Coronary artery (tissue), 2 donors: ENCODE results near the gene GRPEL1.
"Not testable (repeated sequence)": the region's sequence is repeated elsewhere in the genome, so short reads cannot be mapped to it uniquely, and the experiment has no call there.

Experiments
- DNase-seq: peaks from one replicate; pipeline ENCODE4 v3.0.0-alpha.2; 2017; ENCODE audit warnings: low spot score
- H3K27ac ChIP-seq, 2 donors: fragments of 200-600 bp; sonication (generic); one replicate each; pipeline ENCODE4 v1.5.1; 2016 to 2019
- H3K4me3 ChIP-seq: fragments of 200-600 bp; sonication (generic); 2 replicates; pipeline ENCODE4 v1.5.1; 2016; ENCODE audit warnings: mild to moderate bottlenecking, moderate library complexity
- TF ChIP-seq, protein P1 (sequence below): fragments of 200-600 bp; sonication (generic); IDR thresholded peaks from one replicate; pipeline ENCODE4 v1.5.1; 2019; ENCODE audit warnings: antibody characterized with exemption

GRPEL1 gene

DNA sequence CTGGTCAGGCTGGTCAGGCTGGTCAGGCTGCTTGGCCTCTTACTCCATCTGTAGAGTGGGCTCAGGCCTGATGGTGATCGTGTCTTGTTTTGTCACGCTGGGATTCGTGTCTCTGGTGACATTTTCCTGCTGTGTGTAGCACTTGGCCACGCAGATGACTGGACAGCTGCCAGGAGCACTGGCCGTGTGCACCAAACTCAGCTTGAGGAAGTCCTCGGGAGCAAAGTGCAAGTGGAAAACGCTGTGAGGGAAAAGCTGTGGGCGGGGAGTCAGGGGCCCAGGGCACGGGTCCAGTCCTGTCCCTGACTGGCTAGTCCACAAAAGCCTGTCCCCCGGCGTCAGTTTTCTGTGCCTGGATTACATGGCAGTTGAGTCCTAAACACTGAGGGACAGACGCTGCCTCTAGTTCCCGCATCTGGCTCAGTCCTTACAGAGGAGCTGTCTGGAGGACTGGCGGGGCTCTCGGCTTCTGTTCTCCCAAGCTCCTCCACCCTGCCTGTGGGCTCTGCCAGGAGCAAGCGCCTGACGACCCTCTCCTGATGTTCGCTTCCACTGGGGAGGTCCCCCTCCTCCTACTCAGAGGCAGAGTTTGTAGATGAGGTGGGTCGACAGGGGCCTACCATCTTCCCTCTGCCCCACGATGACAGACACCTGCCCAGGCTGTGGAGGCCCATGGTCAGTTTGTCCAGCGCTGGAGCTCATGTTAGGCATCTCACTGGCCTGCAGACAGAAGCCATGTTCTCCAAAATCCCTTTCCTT is 35.9 kb upstream of the GRPEL1 start:
- Histone ChIP-seq H3K27ac (peak overlapping the region; percentile 85 to 92), H3K4me3 (peak overlapping the region; percentile 69)
- TF ChIP-seq, protein P1, sequence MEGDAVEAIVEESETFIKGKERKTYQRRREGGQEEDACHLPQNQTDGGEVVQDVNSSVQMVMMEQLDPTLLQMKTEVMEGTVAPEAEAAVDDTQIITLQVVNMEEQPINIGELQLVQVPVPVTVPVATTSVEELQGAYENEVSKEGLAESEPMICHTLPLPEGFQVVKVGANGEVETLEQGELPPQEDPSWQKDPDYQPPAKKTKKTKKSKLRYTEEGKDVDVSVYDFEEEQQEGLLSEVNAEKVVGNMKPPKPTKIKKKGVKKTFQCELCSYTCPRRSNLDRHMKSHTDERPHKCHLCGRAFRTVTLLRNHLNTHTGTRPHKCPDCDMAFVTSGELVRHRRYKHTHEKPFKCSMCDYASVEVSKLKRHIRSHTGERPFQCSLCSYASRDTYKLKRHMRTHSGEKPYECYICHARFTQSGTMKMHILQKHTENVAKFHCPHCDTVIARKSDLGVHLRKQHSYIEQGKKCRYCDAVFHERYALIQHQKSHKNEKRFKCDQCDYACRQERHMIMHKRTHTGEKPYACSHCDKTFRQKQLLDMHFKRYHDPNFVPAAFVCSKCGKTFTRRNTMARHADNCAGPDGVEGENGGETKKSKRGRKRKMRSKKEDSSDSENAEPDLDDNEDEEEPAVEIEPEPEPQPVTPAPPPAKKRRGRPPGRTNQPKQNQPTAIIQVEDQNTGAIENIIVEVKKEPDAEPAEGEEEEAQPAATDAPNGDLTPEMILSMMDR, result no peak
- DNase-seq, result peak; percentile 91

DNA sequence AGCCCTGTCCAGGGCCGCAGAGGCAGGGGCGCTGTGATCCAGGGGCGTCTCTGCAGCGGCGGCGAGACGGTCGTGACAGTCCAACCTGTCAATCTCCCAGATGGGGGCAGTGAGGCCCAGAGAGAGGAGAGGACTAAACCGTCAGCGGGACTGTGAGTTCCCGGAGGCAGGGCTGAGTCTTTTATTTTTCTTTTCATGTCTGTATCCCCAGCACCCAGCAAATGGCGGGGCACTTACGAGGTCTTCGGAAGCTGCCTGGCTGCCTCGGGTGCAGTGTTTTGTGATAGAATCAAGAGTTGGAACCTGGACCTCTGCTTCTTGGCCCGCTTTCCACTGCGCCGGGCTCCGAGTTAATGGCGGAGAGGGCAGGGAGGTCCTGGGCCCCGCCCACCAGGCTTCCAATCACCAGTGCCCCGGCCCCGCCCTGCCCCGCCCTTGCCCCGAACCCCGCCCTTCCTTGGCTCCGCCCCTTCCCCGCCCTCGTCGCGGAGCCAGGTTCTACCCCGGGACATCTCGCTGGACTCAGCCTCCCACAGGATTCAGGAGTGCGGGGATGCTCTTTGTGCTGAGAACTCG is 35.3 kb upstream of the GRPEL1 start:
- peak overlapping the region; percentile 85 to 92 for H3K27ac ChIP-seq
- peak overlapping the region; percentile 69 for H3K4me3 ChIP-seq
- TF ChIP-seq, protein P1, result no peak

GRCh38 chr4:7102516-7102909 is 34.6 kb upstream of the GRPEL1 start:
- DNase-seq, result not testable (repeated sequence)
- H3K27ac ChIP-seq, result peak overlapping the region; percentile 85 to 92

More for the DNA sequence above, 35.3 kb upstream of the GRPEL1 start:
- no peak for DNase-seq

DNA sequence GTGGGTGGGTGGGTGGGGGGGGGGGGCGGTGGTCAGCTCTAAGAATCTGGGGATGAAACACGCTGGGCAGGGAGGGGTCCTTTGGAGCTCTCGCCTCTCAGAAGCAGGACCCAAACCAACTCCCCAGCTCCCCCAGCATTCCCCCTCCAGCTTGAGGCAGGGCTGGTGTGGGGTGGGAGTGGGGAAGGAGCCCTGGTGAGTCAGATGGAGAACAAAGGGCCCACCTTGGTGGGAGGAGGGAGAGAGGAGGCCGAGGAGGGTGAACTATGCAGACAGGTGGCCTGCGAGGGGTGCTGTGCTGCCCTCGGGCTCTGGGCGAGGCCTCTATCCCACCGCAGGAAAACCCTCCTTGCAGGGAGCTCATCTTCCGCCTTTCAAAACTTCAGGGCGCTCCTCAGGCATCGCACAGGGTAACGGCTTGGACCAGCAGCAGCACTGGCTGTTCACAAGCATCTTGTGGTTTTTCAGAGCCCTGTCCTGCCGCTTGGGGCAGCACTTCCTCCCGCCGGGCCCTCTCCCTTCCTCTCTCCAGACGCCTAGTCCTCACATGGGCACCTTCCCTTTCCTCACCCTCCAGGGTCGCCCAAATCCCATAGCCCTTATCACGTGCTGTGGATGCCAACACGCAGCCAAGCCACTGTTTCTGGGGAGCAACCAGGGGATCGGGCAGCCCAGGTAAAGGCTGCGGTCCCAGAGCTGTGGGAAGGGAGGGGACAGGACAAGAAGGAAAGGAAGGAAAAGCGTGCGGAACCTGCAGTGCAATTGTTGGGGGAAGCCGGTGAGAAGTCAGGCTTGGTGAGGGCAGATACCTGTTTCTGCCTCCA is 34.0 kb upstream of the GRPEL1 start:
- peak overlapping the region; percentile 69 for H3K4me3 ChIP-seq

More at GRCh38 chr4:7102516-7102909, 34.6 kb upstream of the GRPEL1 start:
- peak overlapping the region; percentile 69 for H3K4me3 ChIP-seq

GRCh38 chr4:7096236-7096635 is 28.4 kb upstream of the GRPEL1 start:
- DNase-seq, result no peak

More for the DNA sequence above, 34.0 kb upstream of the GRPEL1 start:
- H3K27ac ChIP-seq, result peak overlapping the region; percentile 3 to 92
- TF ChIP-seq, protein P1, result peak; percentile 69
- DNase-seq, result no peak

GRCh38 chr4:7095611-7096155 is 27.8 kb upstream of the GRPEL1 start:
- Histone ChIP-seq H3K4me3 (no peak overlapping the region), H3K27ac (no peak overlapping the region)
- no peak for DNase-seq
- TF ChIP-seq, protein P1, result no peak

More at GRCh38 chr4:7096236-7096635, 28.4 kb upstream of the GRPEL1 start:
- TF ChIP-seq, protein P1, result no peak
- Histone ChIP-seq H3K4me3 (no peak overlapping the region), H3K27ac (no peak overlapping the region)

DNA sequence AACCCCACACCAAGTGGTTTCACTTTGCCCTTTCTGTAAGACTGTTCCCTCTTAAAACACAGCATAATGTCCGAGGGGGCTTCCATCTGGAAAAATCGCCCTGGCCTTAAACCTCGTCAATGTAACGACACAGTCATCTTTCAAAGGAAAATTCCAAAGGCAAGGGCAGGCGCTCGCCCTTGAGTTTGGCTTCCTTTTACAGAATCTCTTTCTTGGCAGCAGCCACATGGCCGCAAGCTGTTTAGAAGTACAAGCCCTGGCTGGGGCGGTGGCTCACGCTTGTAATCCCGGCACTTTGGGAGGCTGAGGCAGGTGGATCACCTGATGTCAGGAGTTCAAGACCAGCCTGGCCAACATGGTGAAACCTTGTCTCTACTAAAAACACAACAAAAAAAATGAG is 27.1 kb upstream of the GRPEL1 start:
- TF ChIP-seq, protein P1, result no peak
- no peak overlapping the region for H3K4me3 ChIP-seq
- H3K27ac ChIP-seq, result no peak overlapping the region
- DNase-seq, result no peak
